Endodermal cell (in vitro differentiated cells): ENCODE measurements around the gene RASGEF1B. TPM values are rescaled to one million over a fixed set of nuclear protein-coding genes. Genes with fewer than 3 reads are reported as not detected.

Source experiments
- DNase-seq: peaks from one replicate; pipeline ENCODE4 v3.0.0-alpha.2; 2017
- H3K27ac ChIP-seq: 2 replicates; pipeline ENCODE4 v1.5.1; 2013; ENCODE audit warnings: mild to moderate bottlenecking, low read depth, low read length, moderate library complexity
- H3K27me3 ChIP-seq: 2 replicates; pipeline ENCODE4 v1.6.1; 2013; ENCODE audit warnings: mild to moderate bottlenecking, low read length, moderate library complexity; ENCODE audit not compliant: insufficient read depth, control insufficient read depth, poor library complexity, severe bottlenecking
- H3K36me3 ChIP-seq: 2 replicates; pipeline ENCODE4 v1.7.0; 2013; ENCODE audit warnings: mild to moderate bottlenecking, low read length, moderate library complexity; ENCODE audit not compliant: control insufficient read depth, insufficient read depth
- H3K4me1 ChIP-seq: one replicate; pipeline ENCODE4 v1.7.0; 2013; ENCODE audit warnings: low read length; ENCODE audit not compliant: control insufficient read depth, insufficient read depth
- H3K4me3 ChIP-seq: 2 replicates; pipeline ENCODE4 v1.5.1; 2013; ENCODE audit warnings: mild to moderate bottlenecking, low read length, moderate library complexity
- H3K9ac ChIP-seq: 2 replicates; pipeline ENCODE4 v1.6.1; 2013; ENCODE audit warnings: mild to moderate bottlenecking, low read length, moderate library complexity; ENCODE audit not compliant: poor library complexity, severe bottlenecking; ENCODE audit errors: extremely low read depth
- H3K9me3 ChIP-seq: 2 replicates; pipeline ENCODE4 v1.6.1; 2013; ENCODE audit warnings: mild to moderate bottlenecking, low read length, moderate library complexity; ENCODE audit not compliant: control insufficient read depth
- H3K27ac Mint-ChIP-seq: 2 replicates; pipeline ENCODE4 v1.8.0; 2020; ENCODE audit warnings: mixed read lengths
- H3K27me3 Mint-ChIP-seq: 2 replicates; pipeline ENCODE4 v1.8.0; 2021; ENCODE audit warnings: mild to moderate bottlenecking, mixed read lengths; ENCODE audit not compliant: insufficient read depth
- H3K36me3 Mint-ChIP-seq: 2 replicates; pipeline ENCODE4 v1.8.0; 2020; ENCODE audit warnings: low read depth, mixed read lengths
- H3K4me1 Mint-ChIP-seq: 2 replicates; pipeline ENCODE4 v1.8.0; 2020; ENCODE audit warnings: mixed read lengths
- H3K4me3 Mint-ChIP-seq: 2 replicates; pipeline ENCODE4 v1.8.0; 2020; ENCODE audit warnings: mild to moderate bottlenecking, moderate library complexity, mixed read lengths
- H3K9me3 Mint-ChIP-seq: 2 replicates; pipeline ENCODE4 v1.8.0; 2020; ENCODE audit warnings: mild to moderate bottlenecking, mixed read lengths
- WGBS, 2 experiments: methylation state at CpG; one replicate each; pipeline versions ENCODE4 v1.1.5 to v1.1.7; 2013; ENCODE audit warnings: missing lambda C conversion rate in 2 of 2, mixed read lengths in 1 of 2; ENCODE audit not compliant: insufficient coverage in 1 of 2, insufficient read length in 1 of 2; 5-methylcytosine and 5-hydroxymethylcytosine counted together
- long read RNA-seq, 4 experiments: library from polyadenylated mRNA in 2 of 4; library from RNA in 1 of 4; library from capped mRNA in 1 of 4; stranded (forward) in 3 of 4; unstranded in 1 of 4; transcript quantifications; one replicate each; pipeline ENCODE4 v2.0.0, GENCODE V29; 2020 to 2021; ENCODE audit warnings: inconsistent platforms in 1 of 4
- polyA plus RNA-seq, 2 experiments: library from polyadenylated mRNA; stranded (reverse); fragments of 50-300 nt; gene quantifications; one replicate each; pipeline ENCODE4 v1.2.3, GENCODE V29; 2013
- total RNA-seq, 2 donors: library from RNA; stranded (reverse); fragmentation: NEBNext Ultra II Directional in 1 of 2; extraction: Animal tissue kit (Norgen Biotek cat#: 25700) in 1 of 2; gene quantifications; 2 replicates in 1 of 2; 3 replicates in 1 of 2; pipeline ENCODE4 v1.2.1, GENCODE V29; 2021
- TF ChIP-seq, protein P1 (sequence below): fragments of 200-600 bp; sonication (generic); conservative IDR thresholded peaks from 2 replicates; pipeline ENCODE4 v1.5.0; 2021; ENCODE audit warnings: antibody characterized with exemption, mild to moderate bottlenecking

Gene RASGEF1B
- 10 to 100 TPM; 15.3 to 26.7 TPM for total RNA-seq
- polyA plus RNA-seq (2013, experiment 1 of 2), result 9.0 TPM
- 10.0 TPM for polyA plus RNA-seq (2013, experiment 2 of 2)
- long read RNA-seq, experiment 1, partial matches to known transcripts, result 1 of 2 reads
- long read RNA-seq, experiment 1, other reads (novel, unspliced or antisense), result 1 of 2 reads
- long read RNA-seq, experiment 2, partial matches to known transcripts, result 1 of 10 reads
- long read RNA-seq, experiment 2, other reads (novel, unspliced or antisense), result 9 of 10 reads
- long read RNA-seq, experiment 3, transcript RASGEF1B-201 (14 exons, 2,277 nt), result major isoform, 28 of 105 reads
- long read RNA-seq, experiment 3, transcript RASGEF1B-202 (13 exons, 1,756 nt), result minor isoform, 6 of 105 reads
- long read RNA-seq, experiment 3, partial matches to known transcripts, result 4 of 105 reads
- long read RNA-seq, experiment 3, other reads (novel, unspliced or antisense), result 65 of 105 reads
- long read RNA-seq, experiment 4, partial matches to known transcripts, result 1 of 2 reads
- long read RNA-seq, experiment 4, other reads (novel, unspliced or antisense), result 1 of 2 reads

GRCh38 chr4:81471588-81472280 is at the start of gene RASGEF1B:
Gene RASGEF1B, minus strand, starts transcription at chr4:81471907. Its CDS starts 12,399 bp downstream, at chr4:81459508.
- H3K27ac ChIP-seq, result no peak within 1 kb of the TSS
- peaks cover 6% of the 10 kb centered on the region for H3K9me3 ChIP-seq
- H3K4me1 Mint-ChIP-seq, result peaks cover 36% of the 10 kb centered on the region
- TF ChIP-seq, protein P1, sequence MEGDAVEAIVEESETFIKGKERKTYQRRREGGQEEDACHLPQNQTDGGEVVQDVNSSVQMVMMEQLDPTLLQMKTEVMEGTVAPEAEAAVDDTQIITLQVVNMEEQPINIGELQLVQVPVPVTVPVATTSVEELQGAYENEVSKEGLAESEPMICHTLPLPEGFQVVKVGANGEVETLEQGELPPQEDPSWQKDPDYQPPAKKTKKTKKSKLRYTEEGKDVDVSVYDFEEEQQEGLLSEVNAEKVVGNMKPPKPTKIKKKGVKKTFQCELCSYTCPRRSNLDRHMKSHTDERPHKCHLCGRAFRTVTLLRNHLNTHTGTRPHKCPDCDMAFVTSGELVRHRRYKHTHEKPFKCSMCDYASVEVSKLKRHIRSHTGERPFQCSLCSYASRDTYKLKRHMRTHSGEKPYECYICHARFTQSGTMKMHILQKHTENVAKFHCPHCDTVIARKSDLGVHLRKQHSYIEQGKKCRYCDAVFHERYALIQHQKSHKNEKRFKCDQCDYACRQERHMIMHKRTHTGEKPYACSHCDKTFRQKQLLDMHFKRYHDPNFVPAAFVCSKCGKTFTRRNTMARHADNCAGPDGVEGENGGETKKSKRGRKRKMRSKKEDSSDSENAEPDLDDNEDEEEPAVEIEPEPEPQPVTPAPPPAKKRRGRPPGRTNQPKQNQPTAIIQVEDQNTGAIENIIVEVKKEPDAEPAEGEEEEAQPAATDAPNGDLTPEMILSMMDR, result no peak
- 0% methylated on average over 29 to 71 of the region's 71 CpGs for WGBS, 2 experiments
- peak within 1 kb of the TSS; percentile 92 for H3K4me3 ChIP-seq
- peak within 1 kb of the TSS; percentile 83 for H3K4me3 Mint-ChIP-seq
- H3K27ac Mint-ChIP-seq, result peak within 1 kb of the TSS; percentile 85
- H3K36me3 ChIP-seq, result no peaks in the 10 kb centered on the region
- no peaks in the 10 kb centered on the region for H3K36me3 Mint-ChIP-seq
- H3K27me3 ChIP-seq, result no peaks in the 10 kb centered on the region
- H3K4me1 ChIP-seq, result peaks cover 9% of the 10 kb centered on the region
- H3K9ac ChIP-seq, result peak within 1 kb of the TSS; percentile 40
- H3K27me3 Mint-ChIP-seq, result peaks cover 3% of the 10 kb centered on the region
- H3K9me3 Mint-ChIP-seq, result peaks cover 13% of the 10 kb centered on the region
- peak; percentile 91 for DNase-seq

GRCh38 chr4:81519856-81520255 is 48.1 kb upstream of the RASGEF1B start:
- H3K4me3 ChIP-seq, result no peak overlapping the region
- no peaks in the 10 kb centered on the region for H3K9me3 Mint-ChIP-seq
- no peaks in the 10 kb centered on the region for H3K27me3 Mint-ChIP-seq
- H3K4me1 Mint-ChIP-seq, result peaks cover 22% of the 10 kb centered on the region
- H3K27ac Mint-ChIP-seq, result no peak overlapping the region
- no peak for DNase-seq
- H3K36me3 Mint-ChIP-seq, result no peaks in the 10 kb centered on the region
- peaks cover 3% of the 10 kb centered on the region for H3K4me1 ChIP-seq
- H3K27me3 ChIP-seq, result no peaks in the 10 kb centered on the region
- H3K4me3 Mint-ChIP-seq, result no peak overlapping the region
- H3K27ac ChIP-seq, result no peak overlapping the region
- no peaks in the 10 kb centered on the region for H3K36me3 ChIP-seq
- no peak overlapping the region for H3K9ac ChIP-seq
- WGBS, 2 experiments, result 89 to 92% methylated on average over 5 to 6 of the region's 6 CpGs
- no peaks in the 10 kb centered on the region for H3K9me3 ChIP-seq
- TF ChIP-seq, protein P1, result no peak

GRCh38 chr4:81519427-81519773 is 47.7 kb upstream of the RASGEF1B start:
- Histone ChIP-seq H3K4me3 (no peak overlapping the region), H3K27me3 (no peaks in the 10 kb centered on the region), H3K9ac (no peak overlapping the region), H3K36me3 (no peaks in the 10 kb centered on the region), H3K4me1 (peaks cover 3% of the 10 kb centered on the region), H3K27ac (no peak overlapping the region), H3K9me3 (no peaks in the 10 kb centered on the region)
- no peak for DNase-seq
- Mint-ChIP-seq H3K4me1 (peaks cover 22% of the 10 kb centered on the region), H3K9me3 (no peaks in the 10 kb centered on the region), H3K4me3 (no peak overlapping the region), H3K36me3 (no peaks in the 10 kb centered on the region), H3K27me3 (no peaks in the 10 kb centered on the region), H3K27ac (no peak overlapping the region)
- 98% methylated on average over 3 of the region's 3 CpGs; no CpG with 5 or more reads in 1 of the 2 experiments for WGBS, 2 experiments
- TF ChIP-seq, protein P1, result no peak
